Esophagus squamous epithelium (tissue), 5 donors: Measurements from ENCODE around the gene CMTM8. TPM values are rescaled to one million over a fixed set of nuclear protein-coding genes. Genes with fewer than 3 reads are reported as not detected.

Experiments
- DNase-seq: peaks from one replicate; lab custom pipeline; 2025; lab: John Stamatoyannopoulos, UW
- H3K27ac ChIP-seq, 4 donors: fragments of 200-600 bp; sonication (generic); one replicate each; pipeline ENCODE4 v1.5.1; 2016 to 2019; ENCODE audit warnings: mild to moderate bottlenecking in 1 of 4
- H3K27me3 ChIP-seq, 4 donors: fragments of 200-600 bp; sonication (generic); 1 replicate in 3 of 4; 2 replicates in 1 of 4; pipeline versions ENCODE4 v1.5.1 to v1.6.0; 2017 to 2021; ENCODE audit warnings: antibody characterized with exemption in 1 of 4
- H3K36me3 ChIP-seq, 3 donors: fragments of 200-600 bp; sonication (generic); one replicate each; pipeline ENCODE4 v1.5.1; 2016 to 2019
- H3K4me1 ChIP-seq, 3 donors: fragments of 200-600 bp; sonication (generic); one replicate each; pipeline ENCODE4 v1.5.1; 2017 to 2019
- H3K4me3 ChIP-seq, 4 donors: fragments of 200-600 bp; sonication (generic); 1 replicate in 3 of 4; 2 replicates in 1 of 4; pipeline ENCODE4 v1.5.1; 2016 to 2019; ENCODE audit warnings: mild to moderate bottlenecking in 2 of 4, moderate library complexity in 1 of 4
- H3K9me3 ChIP-seq, 3 donors: fragments of 200-600 bp; sonication (generic); one replicate each; pipeline ENCODE4 v1.5.1; 2016 to 2019
- CTCF ChIP-seq, 6 experiments: fragments of 450-650 bp in 4 of 6; fragments of 200-600 bp in 2 of 6; sonication (generic) in 2 of 6; IDR thresholded peaks; one replicate each; pipeline ENCODE4 v1.5.1; 2016 to 2019; ENCODE audit warnings: antibody characterized with exemption in 6 of 6, mild to moderate bottlenecking in 4 of 6, moderate library complexity in 4 of 6
- POLR2A ChIP-seq, 4 donors: fragments of 450-650 bp; IDR thresholded peaks; one replicate each; pipeline ENCODE4 v1.6.1; 2017; ENCODE audit warnings: antibody characterized with exemption in 4 of 4, mild to moderate bottlenecking in 4 of 4, moderate library complexity in 3 of 4
- WGBS, 2 donors: methylation state at CpG; one replicate each; pipeline ENCODE4 v1.1.5; 2018; 5-methylcytosine and 5-hydroxymethylcytosine counted together
- intact Hi-C: fragments of 100-400 bp; cut with DNase I; formaldehyde crosslinking; loops from one replicate; pipeline ENCODE4 v1.15.0; 2022
- total RNA-seq, 4 donors: library from RNA; depleted of rRNA; stranded (reverse); fragments of >200 nt; gene quantifications; one replicate each; pipeline ENCODE4 v1.1.0, GENCODE V29; 2016
- donor health status: DM: yes; HTN: yes; CAD: no.

The CMTM8 gene
- total RNA-seq, 4 donors from 2014 or later, result 3.8 to 7.4 (median 4.3) TPM

GRCh38 chr3:32281570-32282106 lies 43.2 kb downstream of the CMTM8 start:
- DNase-seq, result no peak
- no peaks in the 10 kb centered on the region for H3K36me3 ChIP-seq
- no peak overlapping the region for H3K27ac ChIP-seq
- H3K4me3 ChIP-seq, result no peak overlapping the region
- intact Hi-C loops, result no loop called here
- peaks cover 3 to 9% (median 4%) of the 10 kb centered on the region in 3 donors for H3K4me1 ChIP-seq
- H3K9me3 ChIP-seq, result no peaks in the 10 kb centered on the region
- TF ChIP-seq CTCF (IDR thresholded peaks at IDR 0.05), result no peak
- TF ChIP-seq POLR2A (IDR thresholded peaks at IDR 0.05), result no peak
- 87 to 97% methylated on average over 2 of the region's 2 CpGs for WGBS, 2 donors
- no peaks in the 10 kb centered on the region for H3K27me3 ChIP-seq

- Histone ChIP-seq H3K27me3 (no peaks in the 10 kb centered on the region), H3K27ac (no peak overlapping the region), H3K36me3 (no peaks in the 10 kb centered on the region), H3K4me1 (no peaks in the 10 kb centered on the region), H3K4me3 (no peak overlapping the region), H3K9me3 (no peaks in the 10 kb centered on the region)
- no peak for DNase-seq
- TF ChIP-seq POLR2A (IDR thresholded peaks at IDR 0.05) (no peak), CTCF (IDR thresholded peaks at IDR 0.05) (no peak)
- intact Hi-C loops, result no loop called here
- 73 to 81% methylated on average over 4 of the region's 4 CpGs for WGBS, 2 donors
Observed at GRCh38 chr3:32282578-32283154, 44.2 kb downstream of the CMTM8 start.

GRCh38 chr3:32283304-32283703 lies 44.8 kb downstream of the CMTM8 start:
- TF ChIP-seq POLR2A (IDR thresholded peaks at IDR 0.05), result no peak
- no peak for TF ChIP-seq CTCF (IDR thresholded peaks at IDR 0.05)
- Histone ChIP-seq H3K27ac (no peak overlapping the region), H3K4me1 (no peaks in the 10 kb centered on the region), H3K36me3 (no peaks in the 10 kb centered on the region), H3K27me3 (no peaks in the 10 kb centered on the region), H3K9me3 (no peaks in the 10 kb centered on the region), H3K4me3 (no peak overlapping the region)
- no peak for DNase-seq
- intact Hi-C loops, result no loop called here
- 57 to 74% methylated on average over 14 of the region's 14 CpGs for WGBS, 2 donors

- Histone ChIP-seq H3K27me3 (no peaks in the 10 kb centered on the region), H3K9me3 (no peaks in the 10 kb centered on the region), H3K36me3 (no peaks in the 10 kb centered on the region), H3K4me1 (no peaks in the 10 kb centered on the region), H3K27ac (no peak overlapping the region), H3K4me3 (no peak overlapping the region)
- DNase-seq, result no peak
- WGBS, 2 donors, result 72 to 82% methylated on average over 6 of the region's 6 CpGs
- intact Hi-C loops, result no loop called here
- TF ChIP-seq POLR2A (IDR thresholded peaks at IDR 0.05) (no peak), CTCF (IDR thresholded peaks at IDR 0.05) (no peak)
Observed at GRCh38 chr3:32284443-32285212, 46.1 kb downstream of the CMTM8 start.

GRCh38 chr3:32285891-32286290 lies 47.4 kb downstream of the CMTM8 start:
- Histone ChIP-seq H3K4me1 (peaks cover 0 to 7% (median 0%) of the 10 kb centered on the region in 3 donors), H3K4me3 (no peak overlapping the region), H3K36me3 (no peaks in the 10 kb centered on the region), H3K27me3 (no peaks in the 10 kb centered on the region), H3K27ac (no peak overlapping the region), H3K9me3 (no peaks in the 10 kb centered on the region)
- WGBS, 2 donors, result 71 to 73% methylated on average over 6 to 7 of the region's 8 CpGs
- TF ChIP-seq POLR2A (IDR thresholded peaks at IDR 0.05), result no peak
- TF ChIP-seq CTCF (IDR thresholded peaks at IDR 0.05), result no peak
- intact Hi-C loops, result no loop called here
- no peak for DNase-seq
